HEK293 (cell line): ENCODE data around the gene DOK5.

Experiments used
- CTCF ChIA-PET: fragments of 350-600 bp; formaldehyde crosslinking; extraction: SDS; loops from one replicate; lab custom pipeline; 2021; ENCODE audit warnings: antibody characterized with exemption; lab: Yijun Ruan, JAX
- POLR2A ChIA-PET: fragments of 300-600 bp; formaldehyde crosslinking; extraction: SDS; loops from one replicate; lab custom pipeline; 2020; ENCODE audit warnings: antibody characterized with exemption, inconsistent platforms; lab: Yijun Ruan, JAX
- H3K27ac ChIP-seq: fragments of 200-500 bp; sonication (Bioruptor generic); 2 replicates; pipeline ENCODE4 v1.5.1; 2014; ENCODE audit warnings: low read depth, low read length, control low read depth, inconsistent platforms; ENCODE audit errors: extremely low read depth
- H3K36me3 ChIP-seq, 2 experiments: fragments of 200-500 bp in 1 of 2; sonication (Bioruptor generic) in 1 of 2; 1 replicate in 1 of 2; 2 replicates in 1 of 2; pipeline ENCODE4 v1.5.1; 2014 to 2017; ENCODE audit warnings: inconsistent platforms in 2 of 2, low read length in 2 of 2; ENCODE audit not compliant: control insufficient read depth in 2 of 2, insufficient read depth in 1 of 2
- H3K4me1 ChIP-seq: fragments of 200-500 bp; sonication (Bioruptor generic); 2 replicates; pipeline ENCODE4 v1.5.1; 2014; ENCODE audit warnings: mild to moderate bottlenecking, low read length, inconsistent platforms; ENCODE audit not compliant: control insufficient read depth, insufficient read depth
- H3K4me3 ChIP-seq: 2 replicates; pipeline ENCODE4 v1.5.1; 2011; ENCODE audit warnings: low read depth, mild to moderate bottlenecking, control low read depth, low read length, moderate library complexity
- H3K9me3 ChIP-seq: fragments of 200-500 bp; sonication (Bioruptor generic); 2 replicates; pipeline ENCODE4 v1.5.1; 2014; ENCODE audit warnings: low read depth, low read length, inconsistent platforms; ENCODE audit not compliant: control insufficient read depth, insufficient read depth
- HOXD13 ChIP-seq: sonication (generic); formaldehyde crosslinking; IDR thresholded peaks from 2 replicates; pipeline ENCODE4 v1.8.0; 2022; ENCODE audit warnings: missing genetic modification reagents, borderline replicate concordance
- IKZF3 ChIP-seq: fragments of 450-650 bp; IDR thresholded peaks from 2 replicates; pipeline ENCODE4 v1.5.0; 2018; ENCODE audit warnings: missing biosample characterization, mild to moderate bottlenecking, missing genetic modification characterization, moderate library complexity
- KLF9 ChIP-seq: fragments of 450-650 bp; formaldehyde crosslinking; IDR thresholded peaks from 2 replicates; pipeline ENCODE4 v1.5.1; 2016; ENCODE audit warnings: missing biosample characterization, missing genetic modification characterization, low read depth
- MZF1 ChIP-seq: fragments of 450-650 bp; formaldehyde crosslinking; IDR thresholded peaks from 2 replicates; pipeline ENCODE4 v1.5.1; 2017; ENCODE audit warnings: missing biosample characterization, missing genetic modification characterization, borderline replicate concordance
- OSR2 ChIP-seq: fragments of 450-650 bp; formaldehyde crosslinking; IDR thresholded peaks from 2 replicates; pipeline ENCODE4 v1.5.1; 2016; ENCODE audit warnings: missing biosample characterization, missing genetic modification characterization
- RBAK ChIP-seq: fragments of 450-650 bp; formaldehyde crosslinking; IDR thresholded peaks from 2 replicates; pipeline ENCODE4 v1.5.1; 2016; ENCODE audit warnings: missing biosample characterization, missing genetic modification characterization
- REST ChIP-seq: fragments of 450-650 bp; formaldehyde crosslinking; IDR thresholded peaks from 2 replicates; pipeline ENCODE4 v1.5.1; 2016; ENCODE audit warnings: missing biosample characterization, missing genetic modification characterization
- SALL2 ChIP-seq: fragments of 450-650 bp; formaldehyde crosslinking; IDR thresholded peaks from 2 replicates; pipeline ENCODE4 v1.5.0; 2017; ENCODE audit warnings: missing biosample characterization, mild to moderate bottlenecking, missing genetic modification characterization, borderline replicate concordance
- TCF7L2 ChIP-seq: IDR thresholded peaks from 2 replicates; pipeline ENCODE4 v1.6.1; 2011; ENCODE audit warnings: low read depth, mild to moderate bottlenecking, inconsistent platforms, low read length, moderate library complexity, borderline replicate concordance
- TRIM28 ChIP-seq: IDR thresholded peaks from 2 replicates; pipeline ENCODE4 v1.6.1; 2011; ENCODE audit warnings: low read length, control low read depth, borderline replicate concordance
- ZBTB1 ChIP-seq: fragments of 450-650 bp; formaldehyde crosslinking; IDR thresholded peaks from 2 replicates; pipeline ENCODE4 v1.5.1; 2016; ENCODE audit warnings: missing biosample characterization, missing genetic modification characterization
- ZBTB21 ChIP-seq: fragments of 450-650 bp; formaldehyde crosslinking; IDR thresholded peaks from 2 replicates; pipeline ENCODE4 v1.5.1; 2017; ENCODE audit warnings: missing biosample characterization, missing genetic modification characterization
- ZBTB49 ChIP-seq: fragments of 450-650 bp; formaldehyde crosslinking; IDR thresholded peaks from 2 replicates; pipeline ENCODE4 v1.5.1; 2016; ENCODE audit warnings: missing biosample characterization, missing genetic modification characterization, low read depth
- ZBTB8A ChIP-seq: fragments of 450-650 bp; formaldehyde crosslinking; IDR thresholded peaks from 2 replicates; pipeline ENCODE4 v1.5.1; 2016; ENCODE audit warnings: missing biosample characterization, missing genetic modification characterization
- ZNF138 ChIP-seq: fragments of 450-650 bp; formaldehyde crosslinking; IDR thresholded peaks from 2 replicates; pipeline ENCODE4 v1.5.1; 2016; ENCODE audit warnings: missing biosample characterization, missing genetic modification characterization, borderline replicate concordance
- ZNF223 ChIP-seq: fragments of 450-650 bp; formaldehyde crosslinking; IDR thresholded peaks from 2 replicates; pipeline ENCODE4 v1.5.1; 2016; ENCODE audit warnings: missing biosample characterization, missing genetic modification characterization
- ZNF23 ChIP-seq: fragments of 450-650 bp; formaldehyde crosslinking; IDR thresholded peaks from 2 replicates; pipeline ENCODE4 v1.5.1; 2016; ENCODE audit warnings: missing biosample characterization, missing genetic modification characterization, borderline replicate concordance
- ZNF37A ChIP-seq: fragments of 450-650 bp; IDR thresholded peaks from 2 replicates; pipeline ENCODE4 v1.5.1; 2018; ENCODE audit warnings: missing biosample characterization, missing genetic modification characterization
- ZNF423 ChIP-seq: fragments of 450-650 bp; formaldehyde crosslinking; IDR thresholded peaks from 2 replicates; pipeline ENCODE4 v1.5.1; 2016; ENCODE audit warnings: missing biosample characterization, missing genetic modification characterization
- ZNF513 ChIP-seq: fragments of 450-650 bp; IDR thresholded peaks from 2 replicates; pipeline ENCODE4 v1.5.1; 2018; ENCODE audit warnings: missing biosample characterization, missing genetic modification characterization
- ZNF629 ChIP-seq: fragments of 450-650 bp; formaldehyde crosslinking; IDR thresholded peaks from 2 replicates; pipeline ENCODE4 v1.5.1; 2017; ENCODE audit warnings: missing biosample characterization, missing genetic modification characterization
- ZNF664 ChIP-seq: fragments of 450-650 bp; formaldehyde crosslinking; IDR thresholded peaks from 2 replicates; pipeline ENCODE4 v1.5.1; 2016; ENCODE audit warnings: missing biosample characterization, missing genetic modification characterization
- ZNF707 ChIP-seq: fragments of 450-650 bp; formaldehyde crosslinking; IDR thresholded peaks from 2 replicates; pipeline ENCODE4 v1.5.1; 2016; ENCODE audit warnings: missing biosample characterization, missing genetic modification characterization
- ZNF792 ChIP-seq: fragments of 450-650 bp; formaldehyde crosslinking; IDR thresholded peaks from 2 replicates; pipeline ENCODE4 v1.5.1; 2016; ENCODE audit warnings: missing biosample characterization, missing genetic modification characterization
- ZNF837 ChIP-seq: fragments of 450-650 bp; formaldehyde crosslinking; IDR thresholded peaks from 2 replicates; pipeline ENCODE4 v1.5.1; 2016; ENCODE audit warnings: missing biosample characterization, missing genetic modification characterization
- TF ChIP-seq, protein P1 (sequence below): fragments of 450-650 bp; formaldehyde crosslinking; optimal IDR thresholded peaks from 2 replicates; pipeline ENCODE3; 2016; ENCODE audit warnings: missing biosample characterization, mild to moderate bottlenecking, missing genetic modification characterization
- TF ChIP-seq, protein P2 (sequence below): fragments of 450-650 bp; formaldehyde crosslinking; IDR thresholded peaks from 2 replicates; pipeline ENCODE4 v1.5.1; 2016; ENCODE audit warnings: missing biosample characterization, missing genetic modification characterization

Gene DOK5

DNA sequence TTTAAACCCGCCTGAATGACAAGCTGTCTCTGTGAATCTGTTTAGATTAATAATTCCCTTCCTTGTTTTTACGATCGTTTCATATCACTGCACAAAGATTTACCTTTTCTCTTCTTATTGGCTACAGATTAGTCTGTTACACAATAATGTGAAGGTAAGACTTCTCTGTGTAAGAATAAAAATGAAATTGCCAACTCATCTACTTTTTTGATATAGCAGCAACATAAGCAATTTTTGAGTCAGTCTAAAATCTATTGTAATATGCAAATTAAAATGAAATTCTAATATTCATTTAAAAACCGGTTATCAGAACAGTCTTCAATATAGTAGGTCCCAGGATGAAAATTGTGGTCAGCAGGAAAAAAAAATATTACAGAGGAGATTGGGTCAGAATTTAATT, 155.2 kb downstream of the DOK5 start:
- H3K4me1 ChIP-seq: no peaks in the 10 kb centered on the region
- no peaks in the 10 kb centered on the region for H3K36me3 ChIP-seq
- no peaks in the 10 kb centered on the region for H3K9me3 ChIP-seq
- H3K4me3 ChIP-seq: no peak overlapping the region
- TF ChIP-seq TRIM28 (no peak), IKZF3 (tag by site-specific recombination) (no peak), ZNF837 (tag by site-specific recombination) (no peak), ZNF23 (tag by site-specific recombination) (no peak), ZNF664 (tag by site-specific recombination) (no peak), ZNF513 (tag by site-specific recombination) (no peak), ZNF707 (tag by site-specific recombination) (no peak), REST (tag by site-specific recombination) (no peak), HOXD13 (CRISPR knock-in tag) (no peak), ZBTB49 (tag by site-specific recombination) (no peak), ZNF138 (tag by site-specific recombination) (no peak), SALL2 (no peak), ZBTB21 (no peak), ZBTB1 (tag by site-specific recombination) (no peak)
- TF ChIP-seq, protein P1, sequence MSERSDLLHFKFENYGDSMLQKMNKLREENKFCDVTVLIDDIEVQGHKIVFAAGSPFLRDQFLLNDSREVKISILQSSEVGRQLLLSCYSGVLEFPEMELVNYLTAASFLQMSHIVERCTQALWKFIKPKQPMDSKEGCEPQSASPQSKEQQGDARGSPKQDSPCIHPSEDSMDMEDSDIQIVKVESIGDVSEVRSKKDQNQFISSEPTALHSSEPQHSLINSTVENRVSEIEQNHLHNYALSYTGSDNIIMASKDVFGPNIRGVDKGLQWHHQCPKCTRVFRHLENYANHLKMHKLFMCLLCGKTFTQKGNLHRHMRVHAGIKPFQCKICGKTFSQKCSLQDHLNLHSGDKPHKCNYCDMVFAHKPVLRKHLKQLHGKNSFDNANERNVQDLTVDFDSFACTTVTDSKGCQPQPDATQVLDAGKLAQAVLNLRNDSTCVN: no peak
- TF ChIP-seq, protein P2, sequence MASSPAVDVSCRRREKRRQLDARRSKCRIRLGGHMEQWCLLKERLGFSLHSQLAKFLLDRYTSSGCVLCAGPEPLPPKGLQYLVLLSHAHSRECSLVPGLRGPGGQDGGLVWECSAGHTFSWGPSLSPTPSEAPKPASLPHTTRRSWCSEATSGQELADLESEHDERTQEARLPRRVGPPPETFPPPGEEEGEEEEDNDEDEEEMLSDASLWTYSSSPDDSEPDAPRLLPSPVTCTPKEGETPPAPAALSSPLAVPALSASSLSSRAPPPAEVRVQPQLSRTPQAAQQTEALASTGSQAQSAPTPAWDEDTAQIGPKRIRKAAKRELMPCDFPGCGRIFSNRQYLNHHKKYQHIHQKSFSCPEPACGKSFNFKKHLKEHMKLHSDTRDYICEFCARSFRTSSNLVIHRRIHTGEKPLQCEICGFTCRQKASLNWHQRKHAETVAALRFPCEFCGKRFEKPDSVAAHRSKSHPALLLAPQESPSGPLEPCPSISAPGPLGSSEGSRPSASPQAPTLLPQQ (tag by site-specific recombination): no peak
- no peak overlapping the region for H3K27ac ChIP-seq
- POLR2A ChIA-PET: no interaction called here
- CTCF ChIA-PET: no interaction called here

GRCh38 chr20:54631059-54631458, 155.7 kb downstream of the DOK5 start:
- ChIA-PET CTCF (no interaction called here), POLR2A (no interaction called here)
- no peaks in the 10 kb centered on the region for H3K4me1 ChIP-seq
- H3K9me3 ChIP-seq: no peaks in the 10 kb centered on the region
- no peak overlapping the region for H3K27ac ChIP-seq
- no peaks in the 10 kb centered on the region for H3K36me3 ChIP-seq
- no peak overlapping the region for H3K4me3 ChIP-seq
- no peak for TF ChIP-seq ZNF223 (tag by site-specific recombination)
- TF ChIP-seq OSR2: no peak
- no peak for TF ChIP-seq KLF9 (tag by site-specific recombination)
- TF ChIP-seq ZBTB8A (tag by site-specific recombination): no peak
- TF ChIP-seq ZNF792: no peak
- no peak for TF ChIP-seq ZNF629 (tag by site-specific recombination)
- TF ChIP-seq RBAK: no peak
- no peak for TF ChIP-seq ZNF423 (tag by site-specific recombination)
- no peak for TF ChIP-seq MZF1 (tag by site-specific recombination)
- no peak for TF ChIP-seq ZNF138 (tag by site-specific recombination)
- TF ChIP-seq ZNF37A (tag by site-specific recombination): no peak
- no peak for TF ChIP-seq TCF7L2
